Uterus (tissue), 2 donors: Measurements from ENCODE around the gene ST8SIA1.

Source experiments
- POLR2A ChIP-seq, 2 donors: fragments of 450-650 bp; IDR thresholded peaks; one replicate each; pipeline ENCODE4 v1.6.1; 2016; ENCODE audit warnings: antibody characterized with exemption in 2 of 2, mild to moderate bottlenecking in 1 of 2, moderate library complexity in 1 of 2
- TF ChIP-seq, protein P1 (sequence below), 4 experiments: fragments of 200-600 bp in 2 of 4; fragments of 450-650 bp in 2 of 4; sonication (generic) in 2 of 4; IDR thresholded peaks; one replicate each; pipeline ENCODE4 v1.5.1; 2016 to 2019; ENCODE audit warnings: antibody characterized with exemption in 4 of 4, mild to moderate bottlenecking in 2 of 4, moderate library complexity in 1 of 4

DNA sequence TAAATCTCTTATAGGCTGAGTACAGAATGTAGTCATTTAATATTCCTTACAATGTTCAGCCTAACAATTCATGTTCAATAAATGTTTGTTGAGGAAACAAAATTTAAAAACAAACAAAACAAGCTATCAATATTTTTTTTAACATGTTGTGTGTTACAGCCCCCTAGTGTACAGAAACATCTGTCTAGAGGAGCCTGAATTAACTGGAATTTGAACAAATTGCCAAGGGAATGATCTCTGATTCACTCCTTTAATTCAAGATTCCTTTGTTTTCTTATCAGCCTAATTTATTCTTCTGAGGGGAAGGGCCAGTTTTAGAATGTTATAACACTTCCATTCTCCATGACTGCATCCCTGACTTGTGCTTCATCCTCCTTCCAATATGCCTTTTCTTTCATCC lies 161.3 kb downstream of the ST8SIA1 start:
- TF ChIP-seq, protein P1, sequence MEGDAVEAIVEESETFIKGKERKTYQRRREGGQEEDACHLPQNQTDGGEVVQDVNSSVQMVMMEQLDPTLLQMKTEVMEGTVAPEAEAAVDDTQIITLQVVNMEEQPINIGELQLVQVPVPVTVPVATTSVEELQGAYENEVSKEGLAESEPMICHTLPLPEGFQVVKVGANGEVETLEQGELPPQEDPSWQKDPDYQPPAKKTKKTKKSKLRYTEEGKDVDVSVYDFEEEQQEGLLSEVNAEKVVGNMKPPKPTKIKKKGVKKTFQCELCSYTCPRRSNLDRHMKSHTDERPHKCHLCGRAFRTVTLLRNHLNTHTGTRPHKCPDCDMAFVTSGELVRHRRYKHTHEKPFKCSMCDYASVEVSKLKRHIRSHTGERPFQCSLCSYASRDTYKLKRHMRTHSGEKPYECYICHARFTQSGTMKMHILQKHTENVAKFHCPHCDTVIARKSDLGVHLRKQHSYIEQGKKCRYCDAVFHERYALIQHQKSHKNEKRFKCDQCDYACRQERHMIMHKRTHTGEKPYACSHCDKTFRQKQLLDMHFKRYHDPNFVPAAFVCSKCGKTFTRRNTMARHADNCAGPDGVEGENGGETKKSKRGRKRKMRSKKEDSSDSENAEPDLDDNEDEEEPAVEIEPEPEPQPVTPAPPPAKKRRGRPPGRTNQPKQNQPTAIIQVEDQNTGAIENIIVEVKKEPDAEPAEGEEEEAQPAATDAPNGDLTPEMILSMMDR (IDR thresholded peaks at IDR 0.05) = no peak
- no peak for TF ChIP-seq POLR2A (IDR thresholded peaks at IDR 0.05)
